Lung (tissue), 12 donors: Measurements from ENCODE around the gene GPR146. TPM values are rescaled to one million over a fixed set of nuclear protein-coding genes. Genes with fewer than 3 reads are reported as not detected.

Experiments used
- ATAC-seq: fragments of 200-7000 bp; cut with Tn5 transposase; one replicate; pipeline ENCODE4 v1.9.1; 2020; ENCODE audit warnings: moderate number of reproducible peaks; ENCODE audit not compliant: insufficient read depth, low FRiP score
- DNase-seq, 3 donors: peaks; one replicate each; pipeline ENCODE4 v3.0.0-alpha.2; 2013 to 2017
- H3K27ac ChIP-seq, 2 donors: one replicate each; pipeline ENCODE4 v1.5.1; 2013; ENCODE audit warnings: mild to moderate bottlenecking in 2 of 2, moderate library complexity in 2 of 2, control low read depth in 1 of 2, inconsistent platforms in 1 of 2, low read depth in 1 of 2, low read length in 1 of 2
- H3K27me3 ChIP-seq, 3 donors: one replicate each; pipeline ENCODE4 v1.5.1; 2013; ENCODE audit warnings: low read length in 2 of 3; ENCODE audit not compliant: control insufficient read depth in 3 of 3, insufficient read depth in 3 of 3
- H3K36me3 ChIP-seq, 4 donors: one replicate each; pipeline ENCODE4 v1.5.1; 2013; ENCODE audit warnings: low read length in 4 of 4, mild to moderate bottlenecking in 1 of 4, moderate library complexity in 1 of 4; ENCODE audit not compliant: control insufficient read depth in 4 of 4, insufficient read depth in 4 of 4
- H3K4me1 ChIP-seq, 5 donors: one replicate each; pipeline ENCODE4 v1.5.1; 2013; ENCODE audit warnings: low read length in 5 of 5, mild to moderate bottlenecking in 2 of 5, moderate library complexity in 1 of 5; ENCODE audit not compliant: control insufficient read depth in 5 of 5, insufficient read depth in 5 of 5
- H3K4me3 ChIP-seq: one replicate; pipeline ENCODE4 v1.5.1; 2013; ENCODE audit warnings: mild to moderate bottlenecking, control low read depth, moderate library complexity
- H3K9ac ChIP-seq, 2 donors: one replicate each; pipeline ENCODE4 v1.5.1; 2013; ENCODE audit warnings: low read length in 2 of 2, control low read depth in 1 of 2; ENCODE audit not compliant: insufficient read depth in 1 of 2
- H3K9me3 ChIP-seq, 4 donors: one replicate each; pipeline ENCODE4 v1.5.1; 2013; ENCODE audit warnings: low read length in 3 of 4, mild to moderate bottlenecking in 1 of 4, moderate library complexity in 1 of 4; ENCODE audit not compliant: control insufficient read depth in 4 of 4, insufficient read depth in 3 of 4
- WGBS, 2 donors: extraction: QIAGEN DNeasy Blood & Tissue Kit; methylation state at CpG; one replicate each; pipeline ENCODE4 v1.1.7; 2013; 5-methylcytosine and 5-hydroxymethylcytosine counted together
- polyA plus RNA-seq, 2 donors: library from polyadenylated mRNA; stranded (reverse); fragments of 200-250 nt; gene quantifications; one replicate each; pipeline ENCODE4 v1.2.1, GENCODE V29; 2013
- total RNA-seq, 2 donors: library from RNA; depleted of rRNA in 1 of 2; stranded (reverse); fragments of >200 nt in 1 of 2; gene quantifications; one replicate each; pipeline ENCODE4 v1.2.1, GENCODE V29; 2014 to 2021
- TF ChIP-seq, protein P1 (sequence below): IDR thresholded peaks from 2 replicates; pipeline ENCODE4 v1.5.1; 2012; ENCODE audit warnings: mild to moderate bottlenecking; ENCODE audit errors: control extremely low read depth, extremely low read depth
- donor health status: control.
- donor health status: control.
- donor health status: Bipolar disorder and iron deficiency.
- donor health status: healthy.
- donor health status: DM: yes; HTN: yes; CAD: no.

Gene GPR146
- total and polyA plus RNA-seq, 4 donors: 13.7 to 27.1 (median 14.0) TPM

DNA sequence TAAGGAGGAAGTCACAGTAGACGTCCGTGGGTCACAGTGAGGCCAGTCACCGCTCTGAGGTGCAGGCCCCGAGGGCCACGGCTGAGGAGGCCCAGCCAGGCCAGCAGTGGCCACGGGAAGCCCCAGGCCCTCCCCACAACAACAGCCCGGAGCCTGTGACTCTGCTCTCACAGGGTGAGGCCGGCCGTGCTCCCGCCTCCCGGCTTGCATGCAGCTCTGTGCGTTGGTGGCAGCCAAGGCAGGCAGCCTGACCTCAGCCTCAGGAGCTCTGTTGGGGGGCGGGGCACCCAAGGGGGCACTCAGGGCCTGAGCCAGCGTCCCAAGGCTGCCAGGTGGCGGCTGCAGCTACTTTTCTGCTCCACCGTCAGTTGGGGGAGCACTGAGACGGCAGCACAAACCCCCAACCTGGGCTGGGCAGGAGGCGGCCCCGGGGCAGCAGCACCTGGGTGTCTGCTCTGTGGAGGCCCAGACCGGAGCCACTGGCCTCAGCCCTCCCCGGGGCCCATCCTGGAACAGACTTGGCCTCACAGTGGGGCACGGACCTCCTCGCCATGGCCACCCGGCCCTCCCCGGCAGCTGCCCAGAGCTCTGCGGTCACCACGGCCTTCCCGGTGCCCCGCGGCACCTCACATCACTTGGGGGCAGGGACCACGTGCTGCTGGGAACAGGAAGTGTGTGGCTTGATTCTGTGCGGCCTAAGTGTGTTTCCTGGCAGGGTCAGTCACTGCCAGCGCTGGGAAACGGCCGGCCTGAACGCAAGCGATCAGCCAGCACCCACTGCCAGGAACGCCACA lies 48.1 kb upstream of the GPR146 start:
- WGBS, 2 donors: 72 to 83% methylated on average over 38 of the region's 38 CpGs
- Histone ChIP-seq H3K4me1 (peaks cover 0 to 5% (median 0%) of the 10 kb centered on the region in 5 donors), H3K4me3 (no peak overlapping the region), H3K27me3 (no peaks in the 10 kb centered on the region), H3K27ac (no peak overlapping the region), H3K9ac (no peak overlapping the region), H3K9me3 (no peaks in the 10 kb centered on the region), H3K36me3 (peaks cover 0 to 37% (median 5%) of the 10 kb centered on the region in 4 donors)
- DNase-seq (no peak), ATAC-seq (no peak)
- TF ChIP-seq, protein P1, sequence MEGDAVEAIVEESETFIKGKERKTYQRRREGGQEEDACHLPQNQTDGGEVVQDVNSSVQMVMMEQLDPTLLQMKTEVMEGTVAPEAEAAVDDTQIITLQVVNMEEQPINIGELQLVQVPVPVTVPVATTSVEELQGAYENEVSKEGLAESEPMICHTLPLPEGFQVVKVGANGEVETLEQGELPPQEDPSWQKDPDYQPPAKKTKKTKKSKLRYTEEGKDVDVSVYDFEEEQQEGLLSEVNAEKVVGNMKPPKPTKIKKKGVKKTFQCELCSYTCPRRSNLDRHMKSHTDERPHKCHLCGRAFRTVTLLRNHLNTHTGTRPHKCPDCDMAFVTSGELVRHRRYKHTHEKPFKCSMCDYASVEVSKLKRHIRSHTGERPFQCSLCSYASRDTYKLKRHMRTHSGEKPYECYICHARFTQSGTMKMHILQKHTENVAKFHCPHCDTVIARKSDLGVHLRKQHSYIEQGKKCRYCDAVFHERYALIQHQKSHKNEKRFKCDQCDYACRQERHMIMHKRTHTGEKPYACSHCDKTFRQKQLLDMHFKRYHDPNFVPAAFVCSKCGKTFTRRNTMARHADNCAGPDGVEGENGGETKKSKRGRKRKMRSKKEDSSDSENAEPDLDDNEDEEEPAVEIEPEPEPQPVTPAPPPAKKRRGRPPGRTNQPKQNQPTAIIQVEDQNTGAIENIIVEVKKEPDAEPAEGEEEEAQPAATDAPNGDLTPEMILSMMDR: no peak

DNA sequence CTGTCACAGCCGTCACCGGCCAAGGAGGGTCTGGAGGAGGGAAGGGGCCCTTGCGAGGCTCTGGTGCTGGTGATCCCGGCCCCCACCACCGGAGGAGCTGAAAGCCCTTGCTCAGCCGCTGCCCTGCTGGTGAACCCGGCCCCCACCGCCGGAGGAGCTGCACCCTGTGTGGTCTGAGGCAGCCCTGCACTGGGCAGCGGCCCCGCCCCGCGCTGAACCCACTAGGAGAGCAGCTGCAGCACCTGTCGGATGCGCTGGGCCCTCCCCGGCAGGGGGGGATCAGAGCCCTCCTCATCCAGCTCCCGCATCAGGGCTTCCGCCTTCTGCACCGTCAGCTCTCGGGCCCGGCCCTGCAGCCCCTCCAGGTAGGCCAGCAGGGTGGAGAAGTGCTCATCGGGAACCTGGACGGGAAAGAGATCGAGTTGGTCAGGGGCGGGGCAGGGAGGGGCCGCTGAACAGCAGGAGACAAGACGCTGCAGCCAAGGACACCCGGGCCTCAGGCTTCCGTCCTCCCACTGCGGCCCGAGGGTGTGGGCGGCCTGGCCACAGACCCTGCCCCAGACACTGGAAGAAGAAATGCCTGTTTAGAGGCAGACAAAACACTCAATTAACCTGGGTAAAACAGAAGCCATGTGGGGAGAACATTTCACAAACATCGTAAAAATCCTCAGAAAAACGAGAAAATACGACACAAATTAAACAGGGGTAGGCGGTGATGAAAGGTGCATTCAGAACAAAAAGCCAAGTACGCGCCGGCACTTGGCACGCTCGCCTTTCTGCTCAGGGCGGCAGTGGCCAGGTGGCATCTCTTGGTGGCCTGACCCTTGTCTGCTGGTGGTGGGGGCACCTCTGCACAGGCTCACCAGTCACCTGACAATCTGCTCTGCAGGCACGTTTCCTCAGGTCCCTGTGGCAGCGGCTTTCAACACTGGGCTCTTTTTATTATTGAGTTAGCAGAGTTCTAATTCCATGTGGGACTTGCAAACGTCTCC lies 46.6 kb upstream of the GPR146 start:
- no peak for DNase-seq
- peaks cover 0 to 37% (median 5%) of the 10 kb centered on the region in 4 donors for H3K36me3 ChIP-seq
- peaks cover 0 to 5% (median 0%) of the 10 kb centered on the region in 5 donors for H3K4me1 ChIP-seq
- WGBS, 2 donors: 90 to 95% methylated on average over 45 of the region's 45 CpGs
- no peak overlapping the region for H3K4me3 ChIP-seq
- ATAC-seq: no peak
- no peaks in the 10 kb centered on the region for H3K27me3 ChIP-seq
- TF ChIP-seq, protein P1: no peak
- H3K9ac ChIP-seq: no peak overlapping the region
- no peaks in the 10 kb centered on the region for H3K9me3 ChIP-seq
- no peak overlapping the region for H3K27ac ChIP-seq

DNA sequence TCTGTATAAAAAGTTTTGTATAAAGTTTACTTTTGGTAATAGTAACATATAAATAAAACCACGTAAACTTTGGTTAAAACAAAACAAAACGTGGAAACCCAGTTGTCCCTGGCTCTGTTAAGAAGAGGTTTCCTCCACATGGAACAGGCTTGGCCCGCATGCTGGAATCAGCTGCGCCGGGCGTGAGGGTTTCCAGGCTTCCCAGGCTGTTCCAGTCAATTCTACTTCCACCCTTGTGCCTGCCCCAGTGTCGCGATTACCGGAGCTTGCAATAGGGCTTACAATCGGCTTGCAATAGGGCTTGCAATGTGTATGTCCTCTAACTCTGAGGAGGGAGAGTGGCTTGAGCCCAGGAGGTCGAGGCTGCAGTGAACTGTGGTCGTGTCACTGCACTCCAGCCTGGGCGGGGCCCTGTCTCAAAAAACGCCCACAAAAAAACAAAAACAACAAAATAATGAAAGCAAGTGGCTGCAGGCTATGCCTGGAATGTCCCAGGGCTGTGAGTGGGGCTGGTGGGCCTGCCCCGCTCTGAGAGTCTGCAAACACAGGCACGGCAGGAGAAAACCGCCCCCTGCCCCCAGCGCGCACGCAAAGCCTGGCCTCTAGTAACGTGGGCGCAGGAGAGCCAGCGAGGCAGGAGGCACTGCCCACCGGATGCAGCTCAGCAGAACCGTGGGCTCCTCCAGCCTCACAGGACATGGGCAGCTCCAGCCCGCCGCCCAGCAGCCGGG lies 45.0 kb upstream of the GPR146 start:
- TF ChIP-seq, protein P1: no peak
- Histone ChIP-seq H3K9me3 (no peaks in the 10 kb centered on the region), H3K4me3 (no peak overlapping the region), H3K27me3 (no peaks in the 10 kb centered on the region), H3K27ac (no peak overlapping the region), H3K4me1 (no peaks in the 10 kb centered on the region), H3K36me3 (peaks cover 0 to 37% (median 5%) of the 10 kb centered on the region in 4 donors), H3K9ac (no peak overlapping the region)
- no peak for DNase-seq
- 90 to 92% methylated on average over 28 of the region's 28 CpGs for WGBS, 2 donors
- no peak for ATAC-seq
